IMR-90 (cell line): ENCODE data around the gene CD34. TPM values are rescaled to one million over a fixed set of nuclear protein-coding genes. Genes with fewer than 3 reads are reported as not detected.

Experiments
- ATAC-seq: fragments of 200-7000 bp; cut with Tn5 transposase; 2 replicates; pipeline ENCODE4 v1.9.1; 2020; ENCODE audit warnings: low read depth, mild to moderate bottlenecking, moderate library complexity
- BruUV-seq: library from RNA; stranded (reverse); fragments of 400-500 nt; replicated peaks from 2 replicates; lab custom pipeline; 2021; lab: Mats Ljungman, UMichigan
- CTCF ChIA-PET: fragments of 300-600 bp; formaldehyde crosslinking; extraction: SDS; loops from one replicate; lab custom pipeline; 2021; ENCODE audit warnings: antibody characterized with exemption; lab: Yijun Ruan, JAX
- POLR2A ChIA-PET: fragments of 300-600 bp; sonication (Branson Sonifier 250); formaldehyde crosslinking; loops from one replicate; lab custom pipeline; 2022; ENCODE audit warnings: antibody characterized with exemption; ENCODE audit not compliant: unreplicated experiment; lab: Charles Lee
- DNase-seq: peaks from one replicate; pipeline ENCODE4 v3.0.0; 2013
- H2AFZ ChIP-seq: replicated peaks from 2 replicates; pipeline ENCODE3; 2013; ENCODE audit warnings: low read length, mild to moderate bottlenecking; ENCODE audit not compliant: poor library complexity
- H2AK5ac ChIP-seq: 2 replicates; pipeline ENCODE4 v1.6.1; 2013; ENCODE audit warnings: low read depth, low read length, inconsistent platforms
- H2AK9ac ChIP-seq: replicated peaks from 2 replicates; pipeline ENCODE3; 2013; ENCODE audit warnings: mild to moderate bottlenecking, low read depth, low read length, moderate library complexity; ENCODE audit not compliant: poor library complexity
- H2BK120ac ChIP-seq: 2 replicates; pipeline ENCODE4 v1.6.1; 2013; ENCODE audit warnings: low read depth, low read length, inconsistent platforms
- H2BK15ac ChIP-seq: 3 replicates; pipeline ENCODE4 v1.6.1; 2013; ENCODE audit warnings: low read depth, low read length, inconsistent platforms
- H2BK20ac ChIP-seq: 2 replicates; pipeline ENCODE4 v1.6.1; 2013; ENCODE audit warnings: low read depth, mild to moderate bottlenecking, inconsistent platforms, low read length, moderate library complexity
- H2BK5ac ChIP-seq: 2 replicates; pipeline ENCODE4 v1.6.1; 2013; ENCODE audit warnings: mild to moderate bottlenecking, low read depth, low read length, inconsistent platforms; ENCODE audit not compliant: poor library complexity, severe bottlenecking
- H3K14ac ChIP-seq: replicated peaks from 2 replicates; pipeline ENCODE4 v1.6.1; 2013; ENCODE audit warnings: low read depth, low read length, inconsistent platforms
- H3K18ac ChIP-seq: 2 replicates; pipeline ENCODE4 v1.6.1; 2013; ENCODE audit warnings: low read depth, low read length, control low read depth
- H3K23ac ChIP-seq: 2 replicates; pipeline ENCODE4 v1.6.1; 2013; ENCODE audit warnings: low read depth, low read length, inconsistent platforms
- H3K27ac ChIP-seq: 2 replicates; pipeline ENCODE4 v1.5.1; 2013; ENCODE audit warnings: mild to moderate bottlenecking, control low read depth, low read length; ENCODE audit not compliant: insufficient read depth
- H3K27me3 ChIP-seq: 2 replicates; pipeline ENCODE4 v1.6.1; 2013; ENCODE audit warnings: low read length; ENCODE audit not compliant: control insufficient read depth, insufficient read depth
- H3K36me3 ChIP-seq: 2 replicates; pipeline ENCODE4 v1.6.1; 2013; ENCODE audit warnings: low read length, mixed read lengths; ENCODE audit not compliant: control insufficient read depth, insufficient read depth
- H3K4ac ChIP-seq: 2 replicates; pipeline ENCODE4 v1.6.1; 2013; ENCODE audit warnings: low read depth, low read length, inconsistent platforms
- H3K4me1 ChIP-seq: 2 replicates; pipeline ENCODE4 v1.6.1; 2013; ENCODE audit warnings: low read length, mixed read lengths; ENCODE audit not compliant: control insufficient read depth, insufficient read depth
- H3K4me2 ChIP-seq: 2 replicates; pipeline ENCODE4 v1.6.1; 2013; ENCODE audit warnings: low read depth, mild to moderate bottlenecking, control low read depth, low read length, moderate library complexity
- H3K4me3 ChIP-seq: 2 replicates; pipeline ENCODE4 v1.5.1; 2013; ENCODE audit warnings: low read depth, mild to moderate bottlenecking, control low read depth, low read length, moderate library complexity; ENCODE audit not compliant: insufficient read depth
- H3K56ac ChIP-seq: 2 replicates; pipeline ENCODE4 v1.6.1; 2013; ENCODE audit warnings: low read length, inconsistent platforms; ENCODE audit not compliant: insufficient read depth; ENCODE audit errors: extremely low read depth
- H3K79me1 ChIP-seq, 2 experiments: 2 replicates each; pipeline ENCODE4 v1.6.1; 2013; ENCODE audit warnings: low read length in 2 of 2, inconsistent platforms in 1 of 2, low read depth in 1 of 2
- H3K9ac ChIP-seq: 2 replicates; pipeline ENCODE4 v1.6.1; 2013; ENCODE audit warnings: low read depth, low read length, control low read depth
- H3K9me1 ChIP-seq: 2 replicates; pipeline ENCODE4 v1.6.1; 2013; ENCODE audit warnings: low read length, inconsistent platforms; ENCODE audit not compliant: insufficient read depth
- H3K9me3 ChIP-seq: 2 replicates; pipeline ENCODE4 v1.6.1; 2013; ENCODE audit warnings: low read length; ENCODE audit not compliant: control insufficient read depth, insufficient read depth
- H4K20me1 ChIP-seq: 2 replicates; pipeline ENCODE4 v1.6.1; 2013; ENCODE audit warnings: low read length, inconsistent platforms; ENCODE audit not compliant: insufficient read depth
- H4K5ac ChIP-seq: 2 replicates; pipeline ENCODE4 v1.6.1; 2013; ENCODE audit warnings: mild to moderate bottlenecking, low read depth, low read length, control low read depth
- H4K8ac ChIP-seq, 2 experiments: 2 replicates each; pipeline ENCODE4 v1.6.1; 2013; ENCODE audit warnings: low read depth in 2 of 2, low read length in 2 of 2, control low read depth in 1 of 2, inconsistent platforms in 1 of 2
- H4K91ac ChIP-seq: 2 replicates; pipeline ENCODE4 v1.6.1; 2013; ENCODE audit warnings: low read depth, low read length, inconsistent platforms; ENCODE audit not compliant: insufficient read depth
- BHLHE40 ChIP-seq: fragments of 150-350 bp; IDR thresholded peaks from 2 replicates; pipeline ENCODE4 v1.6.1; 2016; ENCODE audit warnings: mild to moderate bottlenecking, low read depth, low read length
- CEBPB ChIP-seq: IDR thresholded peaks from 2 replicates; pipeline ENCODE4 v1.6.1; 2012; ENCODE audit warnings: low read depth, low read length, improper control_type of control experiment
- CHD1 ChIP-seq: IDR thresholded peaks from 2 replicates; pipeline ENCODE4 v1.6.1; 2012; ENCODE audit warnings: low read depth, low read length, improper control_type of control experiment
- FOS ChIP-seq: fragments of 150-350 bp; IDR thresholded peaks from 2 replicates; pipeline ENCODE4 v1.6.1; 2016; ENCODE audit warnings: low read depth, low read length
- MAFK ChIP-seq: IDR thresholded peaks from 2 replicates; pipeline ENCODE4 v1.6.1; 2012; ENCODE audit warnings: low read depth, low read length, improper control_type of control experiment
- MAZ ChIP-seq: IDR thresholded peaks from 2 replicates; pipeline ENCODE4 v1.6.1; 2012; ENCODE audit warnings: low read depth, mild to moderate bottlenecking, low read length, improper control_type of control experiment, moderate library complexity, borderline replicate concordance
- POLR2A ChIP-seq: IDR thresholded peaks from 2 replicates; pipeline ENCODE4 v1.6.1; 2012; ENCODE audit warnings: mild to moderate bottlenecking, low read depth, low read length
- RAD21 ChIP-seq: IDR thresholded peaks from 2 replicates; pipeline ENCODE4 v1.6.1; 2012; ENCODE audit warnings: low read length, improper control_type of control experiment
- RCOR1 ChIP-seq: IDR thresholded peaks from 2 replicates; pipeline ENCODE4 v1.6.1; 2012; ENCODE audit warnings: mild to moderate bottlenecking, low read length, improper control_type of control experiment; ENCODE audit not compliant: insufficient replicate concordance
- RFX5 ChIP-seq: IDR thresholded peaks from 2 replicates; pipeline ENCODE4 v1.8.0; 2012; ENCODE audit warnings: low read depth, mild to moderate bottlenecking, low read length, moderate library complexity
- WGBS, 2 experiments: methylation state at CpG; one replicate each; pipeline versions ENCODE4 v1.1.5 to v1.1.7; 2013; ENCODE audit warnings: missing lambda C conversion rate in 2 of 2; ENCODE audit not compliant: insufficient read length in 1 of 2; ENCODE audit errors: extremely low coverage in 2 of 2; 5-methylcytosine and 5-hydroxymethylcytosine counted together
- dilution Hi-C: fragments of 300-500 bp; cut with HindIII; formaldehyde crosslinking; loops from one replicate; pipeline ENCODE4 v1.14.3; 2018; ENCODE audit warnings: low sequenced_read_pairs; ENCODE audit not compliant: unreplicated experiment
- in situ Hi-C: fragments of 300-500 bp; cut with MboI; formaldehyde crosslinking; loops from 3 replicates; pipeline ENCODE4 v1.14.3; 2019; ENCODE audit warnings: low sequenced_read_pairs, inconsistent platforms, mixed read lengths
- intact Hi-C: fragments of 100-400 bp; cut with micrococcal nuclease; formaldehyde crosslinking; loops from 2 replicates; pipeline ENCODE4 v1.10.0; 2022
- polyA plus RNA-seq, 3 experiments: library from polyadenylated mRNA; depleted of rRNA; stranded (reverse); fragments of >200 nt; gene quantifications; 2 replicates each; pipeline ENCODE4 v1.2.3, GENCODE V29; 2012; ENCODE audit warnings: low replicate concordance in 1 of 3
- total RNA-seq: library from RNA; depleted of rRNA; stranded (reverse); fragments of >200 nt; gene quantifications from 2 replicates; pipeline ENCODE4 v1.2.3, GENCODE V29; 2012
- TF ChIP-seq, protein P1 (sequence below): fragments of 150-350 bp; IDR thresholded peaks from 2 replicates; pipeline ENCODE4 v1.6.1; 2016; ENCODE audit warnings: low read depth, mild to moderate bottlenecking, low read length, moderate library complexity, borderline replicate concordance
- TF ChIP-seq, protein P2 (sequence below): conservative IDR thresholded peaks from 2 replicates; pipeline ENCODE4 v1.5.1; 2012; ENCODE audit warnings: mild to moderate bottlenecking, low read depth, low read length, improper control_type of control experiment

Gene CD34
- total and polyA plus RNA-seq, 2 of the 4 experiments (the other 2 are of a cell fraction) = 0.14 TPM; not detected in 1

DNA sequence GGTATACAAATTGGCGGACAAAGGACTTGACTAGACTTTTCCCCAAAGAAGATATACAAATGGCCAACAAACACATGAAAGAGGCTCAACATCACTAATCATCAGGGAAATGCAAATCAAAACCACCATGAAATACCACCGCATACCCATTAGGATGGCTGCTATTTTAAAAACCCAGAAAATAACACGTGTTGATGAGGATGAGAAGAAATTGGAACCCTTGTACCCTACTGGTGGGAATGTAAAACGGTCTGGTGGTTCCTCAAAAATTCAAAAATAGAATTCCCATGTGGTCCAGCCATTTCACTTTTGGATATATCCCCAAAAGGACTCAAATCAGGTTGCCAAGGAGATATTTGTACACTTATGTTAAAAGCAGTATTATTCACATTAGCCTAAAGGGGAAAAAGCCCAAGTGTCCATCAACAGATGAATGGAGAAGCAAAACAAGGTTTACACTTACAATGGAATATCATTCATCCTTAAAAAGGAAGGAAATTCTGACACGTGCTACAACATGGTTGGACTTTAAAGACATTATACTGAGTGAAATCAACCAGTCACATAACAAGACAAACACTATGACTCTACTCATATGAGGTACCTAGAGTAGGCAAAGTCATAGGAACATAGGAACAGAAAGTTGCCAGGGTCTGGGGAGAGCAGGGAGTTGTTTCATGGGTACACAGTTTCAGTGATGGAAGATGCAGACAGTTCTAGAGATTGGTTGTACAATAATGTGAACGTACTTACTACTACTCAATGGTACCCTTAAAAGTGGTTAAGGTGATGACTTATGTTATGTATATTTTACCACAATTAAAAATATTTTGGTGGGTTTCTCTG lies 17.0 kb downstream of the CD34 start:
- no peak overlapping the region for H2BK120ac ChIP-seq
- H3K27ac ChIP-seq = no peak overlapping the region
- H4K20me1 ChIP-seq = no peaks in the 10 kb centered on the region
- H3K14ac ChIP-seq = no peak overlapping the region
- intact Hi-C loops (no loop called here), dilution Hi-C loops (no loop called here), in situ Hi-C loops (no loop called here)
- H4K5ac ChIP-seq = no peak overlapping the region
- H4K8ac ChIP-seq = no peak overlapping the region
- TF ChIP-seq CHD1 (no peak), CEBPB (no peak), RCOR1 (no peak), POLR2A (no peak), FOS (no peak), MAZ (no peak), RFX5 (no peak), RAD21 (no peak), MAFK (no peak), BHLHE40 (no peak)
- TF ChIP-seq, protein P1, sequence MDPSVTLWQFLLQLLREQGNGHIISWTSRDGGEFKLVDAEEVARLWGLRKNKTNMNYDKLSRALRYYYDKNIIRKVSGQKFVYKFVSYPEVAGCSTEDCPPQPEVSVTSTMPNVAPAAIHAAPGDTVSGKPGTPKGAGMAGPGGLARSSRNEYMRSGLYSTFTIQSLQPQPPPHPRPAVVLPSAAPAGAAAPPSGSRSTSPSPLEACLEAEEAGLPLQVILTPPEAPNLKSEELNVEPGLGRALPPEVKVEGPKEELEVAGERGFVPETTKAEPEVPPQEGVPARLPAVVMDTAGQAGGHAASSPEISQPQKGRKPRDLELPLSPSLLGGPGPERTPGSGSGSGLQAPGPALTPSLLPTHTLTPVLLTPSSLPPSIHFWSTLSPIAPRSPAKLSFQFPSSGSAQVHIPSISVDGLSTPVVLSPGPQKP = no peak
- TF ChIP-seq, protein P2, sequence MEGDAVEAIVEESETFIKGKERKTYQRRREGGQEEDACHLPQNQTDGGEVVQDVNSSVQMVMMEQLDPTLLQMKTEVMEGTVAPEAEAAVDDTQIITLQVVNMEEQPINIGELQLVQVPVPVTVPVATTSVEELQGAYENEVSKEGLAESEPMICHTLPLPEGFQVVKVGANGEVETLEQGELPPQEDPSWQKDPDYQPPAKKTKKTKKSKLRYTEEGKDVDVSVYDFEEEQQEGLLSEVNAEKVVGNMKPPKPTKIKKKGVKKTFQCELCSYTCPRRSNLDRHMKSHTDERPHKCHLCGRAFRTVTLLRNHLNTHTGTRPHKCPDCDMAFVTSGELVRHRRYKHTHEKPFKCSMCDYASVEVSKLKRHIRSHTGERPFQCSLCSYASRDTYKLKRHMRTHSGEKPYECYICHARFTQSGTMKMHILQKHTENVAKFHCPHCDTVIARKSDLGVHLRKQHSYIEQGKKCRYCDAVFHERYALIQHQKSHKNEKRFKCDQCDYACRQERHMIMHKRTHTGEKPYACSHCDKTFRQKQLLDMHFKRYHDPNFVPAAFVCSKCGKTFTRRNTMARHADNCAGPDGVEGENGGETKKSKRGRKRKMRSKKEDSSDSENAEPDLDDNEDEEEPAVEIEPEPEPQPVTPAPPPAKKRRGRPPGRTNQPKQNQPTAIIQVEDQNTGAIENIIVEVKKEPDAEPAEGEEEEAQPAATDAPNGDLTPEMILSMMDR = no peak
- H3K4me2 ChIP-seq = no peak overlapping the region
- BruUV-seq = no TSS peak
- ChIA-PET CTCF (no interaction called here), POLR2A (no interaction called here)
- no peak overlapping the region for H2BK20ac ChIP-seq
- H3K36me3 ChIP-seq = no peaks in the 10 kb centered on the region
- no peak for ATAC-seq
- H4K91ac ChIP-seq = no peak overlapping the region
- H3K9me3 ChIP-seq = no peaks in the 10 kb centered on the region
- H3K27me3 ChIP-seq = peaks cover 5% of the 10 kb centered on the region; the same call in 1 of the 2 replicates
- no CpG with 5 or more reads among the region's 6 CpGs for WGBS, 2 experiments
- H2AFZ ChIP-seq = no peak overlapping the region
- H2AK9ac ChIP-seq = no peak overlapping the region
- DNase-seq = no peak
- no peak overlapping the region for H2BK5ac ChIP-seq
- H3K18ac ChIP-seq = no peak overlapping the region
- no peak overlapping the region for H3K4me3 ChIP-seq
- no peak overlapping the region for H2AK5ac ChIP-seq
- H2BK15ac ChIP-seq = no peak overlapping the region
- H3K4me1 ChIP-seq = peaks cover 9% of the 10 kb centered on the region
- H3K23ac ChIP-seq = no peak overlapping the region
- no peak overlapping the region for H3K4ac ChIP-seq
- H3K56ac ChIP-seq = no peak overlapping the region
- H3K9me1 ChIP-seq = peaks cover 4% of the 10 kb centered on the region
- H3K9ac ChIP-seq = no peak overlapping the region
- H3K79me1 ChIP-seq = no peaks in the 10 kb centered on the region
